ENCODE data around the gene MNAT1.

Gene MNAT1

GRCh38 chr14:60893911-60894310 lies 159.3 kb downstream of the MNAT1 start:
- DNase-seq: no peak
- no peaks in the 10 kb centered on the region for H3K27me3 ChIP-seq (replicated peaks)
- in situ Hi-C loops (cut with HindIII; ENCODE audit: low pct_ligation_motif_present, low sequenced_read_pairs): no loop called here
- H3K4me3 ChIP-seq (ENCODE audit: low read depth, low read length): no peak overlapping the region
- TF ChIP-seq CTCF (IDR thresholded peaks at IDR 0.05; ENCODE audit: low read depth, low read length, missing control alignments): no peak
- no peaks in the 10 kb centered on the region for H3K36me3 ChIP-seq (replicated peaks)
- H3K27ac ChIP-seq: no peak overlapping the region

- no peak for TF ChIP-seq CTCF (IDR thresholded peaks at IDR 0.05; ENCODE audit: low read depth, low read length, missing control alignments)
- Histone ChIP-seq H3K27ac (no peak overlapping the region), H3K27me3 (replicated peaks) (no peaks in the 10 kb centered on the region), H3K36me3 (replicated peaks) (no peaks in the 10 kb centered on the region), H3K4me3 (ENCODE audit: low read depth, low read length) (no peak overlapping the region)
- in situ Hi-C loops (cut with HindIII; ENCODE audit: low pct_ligation_motif_present, low sequenced_read_pairs): no loop called here
- DNase-seq: no peak
Measured at GRCh38 chr14:60904381-60904780, 169.8 kb downstream of the MNAT1 start.

- Histone ChIP-seq H3K4me3 (ENCODE audit: low read depth, low read length) (no peak overlapping the region), H3K27ac (no peak overlapping the region), H3K27me3 (replicated peaks) (no peaks in the 10 kb centered on the region), H3K36me3 (replicated peaks) (no peaks in the 10 kb centered on the region)
- DNase-seq: no peak
- in situ Hi-C loops (cut with HindIII; ENCODE audit: low pct_ligation_motif_present, low sequenced_read_pairs): no loop called here
- no peak for TF ChIP-seq CTCF (IDR thresholded peaks at IDR 0.05; ENCODE audit: low read depth, low read length, missing control alignments)
Measured at GRCh38 chr14:60905923-60906322, 171.4 kb downstream of the MNAT1 start.

- no peak for DNase-seq
- Histone ChIP-seq H3K36me3 (replicated peaks) (no peaks in the 10 kb centered on the region), H3K27me3 (replicated peaks) (no peaks in the 10 kb centered on the region), H3K4me3 (ENCODE audit: low read depth, low read length) (no peak overlapping the region), H3K27ac (no peak overlapping the region)
- in situ Hi-C loops (cut with HindIII; ENCODE audit: low pct_ligation_motif_present, low sequenced_read_pairs): no loop called here
- no peak for TF ChIP-seq CTCF (IDR thresholded peaks at IDR 0.05; ENCODE audit: low read depth, low read length, missing control alignments)
Measured at GRCh38 chr14:60915781-60916180, 181.2 kb downstream of the MNAT1 start.

GRCh38 chr14:60922050-60922449 lies 187.5 kb downstream of the MNAT1 start:
- no peak for TF ChIP-seq CTCF (IDR thresholded peaks at IDR 0.05; ENCODE audit: low read depth, low read length, missing control alignments)
- no peak for DNase-seq

GRCh38 chr14:60925286-60925685 lies 190.7 kb downstream of the MNAT1 start:
- DNase-seq: no peak
- no peak for TF ChIP-seq CTCF (IDR thresholded peaks at IDR 0.05; ENCODE audit: low read depth, low read length, missing control alignments)
- in situ Hi-C loops (cut with HindIII; ENCODE audit: low pct_ligation_motif_present, low sequenced_read_pairs): no loop called here

More at GRCh38 chr14:60922050-60922449, 187.5 kb downstream of the MNAT1 start:
- in situ Hi-C loops (cut with HindIII; ENCODE audit: low pct_ligation_motif_present, low sequenced_read_pairs): no loop called here
- no peaks in the 10 kb centered on the region for H3K36me3 ChIP-seq (replicated peaks)
- no peak overlapping the region for H3K4me3 ChIP-seq (ENCODE audit: low read depth, low read length)
- no peak overlapping the region for H3K27ac ChIP-seq
- no peaks in the 10 kb centered on the region for H3K27me3 ChIP-seq (replicated peaks)

More at GRCh38 chr14:60925286-60925685, 190.7 kb downstream of the MNAT1 start:
- Histone ChIP-seq H3K36me3 (replicated peaks) (no peaks in the 10 kb centered on the region), H3K27ac (no peak overlapping the region), H3K27me3 (replicated peaks) (no peaks in the 10 kb centered on the region), H3K4me3 (ENCODE audit: low read depth, low read length) (no peak overlapping the region)

Data from brain microvascular endothelial cell (primary cell).